OCI-LY7 (cell line): ENCODE results near the gene HERC2.

Source experiments
- CTCF ChIP-seq: fragments of 200-600 bp; sonication (generic); conservative IDR thresholded peaks from 2 replicates; pipeline ENCODE4 v1.5.1; 2014; ENCODE audit warnings: mild to moderate bottlenecking, antibody characterized with exemption, low read length, moderate library complexity, mixed read lengths
- EZH2phosphoT487 ChIP-seq: fragments of 200-600 bp; sonication (generic); IDR thresholded peaks from 2 replicates; pipeline ENCODE4 v1.6.1; 2018; ENCODE audit warnings: low read depth, borderline replicate concordance, mild to moderate bottlenecking, mixed run types, antibody characterized with exemption, low read length, moderate library complexity, mixed read lengths

GRCh38 chr15:28075573-28075972 lies 246.4 kb downstream of the HERC2 start:
- TF ChIP-seq CTCF (no peak), EZH2phosphoT487 (no peak)
